Stimulated activated CD4-positive, alpha-beta T cell treated with anti-CD3 and anti-CD28 coated beads, TNF-alpha, amount 100 ng/mL, for 4 hours (primary cell): ENCODE results near the gene SETD1B.

ENCODE experiments used
- DNase-seq, 3 experiments: peaks; one replicate each; pipeline ENCODE4 v3.0.0-alpha.2; 2020; ENCODE audit warnings: low read depth in 3 of 3

Gene SETD1B

GRCh38 chr12:121807642-121808347 lies 4.0 kb downstream of the SETD1B start:
- DNase-seq, result no peak

- no peak for DNase-seq
These were observed 4.8 kb downstream of the SETD1B start for GRCh38 chr12:121808623-121809022.

- no peak for DNase-seq
These were observed 5.9 kb downstream of the SETD1B start for GRCh38 chr12:121809712-121810116.

- DNase-seq, result no peak
These were observed 6.5 kb downstream of the SETD1B start for GRCh38 chr12:121810234-121810817.

GRCh38 chr12:121810833-121811433 lies 7.1 kb downstream of the SETD1B start:
- DNase-seq, result no peak

- DNase-seq, result no peak
These were observed 7.9 kb downstream of the SETD1B start for GRCh38 chr12:121811434-121812319.

- no peak for DNase-seq
These were observed 8.6 kb downstream of the SETD1B start for GRCh38 chr12:121812320-121812871.

GRCh38 chr12:121812921-121813896 lies 9.4 kb downstream of the SETD1B start:
- DNase-seq, result no peak

GRCh38 chr12:121813951-121814350 lies 10.1 kb downstream of the SETD1B start:
- no peak for DNase-seq

GRCh38 chr12:121814429-121815119 lies 10.8 kb downstream of the SETD1B start:
- no peak for DNase-seq

GRCh38 chr12:121815263-121815662 lies 11.5 kb downstream of the SETD1B start:
- DNase-seq, result no peak

- no peak for DNase-seq
These were observed 13.3 kb downstream of the SETD1B start for GRCh38 chr12:121816925-121817647.

GRCh38 chr12:121817648-121818043 lies 13.8 kb downstream of the SETD1B start:
- no peak for DNase-seq

- DNase-seq, result no peak
These were observed 15.6 kb downstream of the SETD1B start for GRCh38 chr12:121819212-121819949.

GRCh38 chr12:121820056-121820455 lies 16.2 kb downstream of the SETD1B start:
- no peak for DNase-seq

- DNase-seq, result no peak
These were observed 18.7 kb downstream of the SETD1B start for GRCh38 chr12:121822393-121823100.

- DNase-seq, result no peak
These were observed 19.4 kb downstream of the SETD1B start for GRCh38 chr12:121823101-121823726.

GRCh38 chr12:121823727-121824115 lies 19.9 kb downstream of the SETD1B start:
- no peak for DNase-seq
